Renal cortex interstitium (tissue), 11 donors: ENCODE data around the gene SRC. TPM values are rescaled to one million over a fixed set of nuclear protein-coding genes. Genes with fewer than 3 reads are reported as not detected.

ENCODE experiments used
- DNase-seq, 11 donors: peaks; one replicate each; pipeline ENCODE4 v3.0.0-alpha.2; 2013; ENCODE audit warnings: low read depth in 9 of 11, low spot score in 4 of 11; ENCODE audit errors: extremely low read depth in 1 of 11
- polyA plus RNA-seq, 3 donors: library from polyadenylated mRNA; unstranded; fragments of 120-200 nt; gene quantifications; one replicate each; pipeline ENCODE4 v1.2.1, GENCODE V29; 2013; ENCODE audit not compliant: insufficient read length in 3 of 3

The SRC gene
- polyA plus RNA-seq, 3 donors: 47.6 to 70.5 (median 56.5) TPM

GRCh38 chr20:37413379-37413778 is 67.4 kb downstream of the SRC start:
- DNase-seq: no peak

- DNase-seq: peak in 1 of 11 donors; percentile 17
Observed at GRCh38 chr20:37414224-37415035, 68.5 kb downstream of the SRC start.

- no peak for DNase-seq
Observed at GRCh38 chr20:37415118-37416085, 69.5 kb downstream of the SRC start.

- DNase-seq: no peak
Observed at GRCh38 chr20:37416100-37416847, 70.3 kb downstream of the SRC start.

- DNase-seq: no peak
Observed at GRCh38 chr20:37416848-37417616, 71.1 kb downstream of the SRC start.

GRCh38 chr20:37417617-37418467 is 71.9 kb downstream of the SRC start:
- no peak for DNase-seq

GRCh38 chr20:37418591-37419109 is 72.7 kb downstream of the SRC start:
- peak in 1 of 11 donors; percentile 19 for DNase-seq

- no peak for DNase-seq
Observed at GRCh38 chr20:37419307-37419706, 73.4 kb downstream of the SRC start.

GRCh38 chr20:37419774-37420542 is 74.0 kb downstream of the SRC start:
- DNase-seq: no peak

- DNase-seq: no peak
Observed at GRCh38 chr20:37420610-37421009, 74.7 kb downstream of the SRC start.

- no peak for DNase-seq
Observed at GRCh38 chr20:37421060-37421905, 75.3 kb downstream of the SRC start.

GRCh38 chr20:37421988-37422387 is 76.0 kb downstream of the SRC start:
- peak in 1 of 11 donors; percentile 16 for DNase-seq

- DNase-seq: no peak
Observed at GRCh38 chr20:37422791-37423286, 76.9 kb downstream of the SRC start.

GRCh38 chr20:37423545-37423944 is 77.6 kb downstream of the SRC start:
- DNase-seq: no peak

GRCh38 chr20:37424062-37424851 is 78.3 kb downstream of the SRC start:
- no peak for DNase-seq
